Measurements from ENCODE around the gene SOX6. TPM values are rescaled to one million over a fixed set of nuclear protein-coding genes. Genes with fewer than 3 reads are reported as not detected.

Gene SOX6
- total RNA-seq, 2 experiments from 2014 or later: 0.20 TPM; not detected in 1

DNA sequence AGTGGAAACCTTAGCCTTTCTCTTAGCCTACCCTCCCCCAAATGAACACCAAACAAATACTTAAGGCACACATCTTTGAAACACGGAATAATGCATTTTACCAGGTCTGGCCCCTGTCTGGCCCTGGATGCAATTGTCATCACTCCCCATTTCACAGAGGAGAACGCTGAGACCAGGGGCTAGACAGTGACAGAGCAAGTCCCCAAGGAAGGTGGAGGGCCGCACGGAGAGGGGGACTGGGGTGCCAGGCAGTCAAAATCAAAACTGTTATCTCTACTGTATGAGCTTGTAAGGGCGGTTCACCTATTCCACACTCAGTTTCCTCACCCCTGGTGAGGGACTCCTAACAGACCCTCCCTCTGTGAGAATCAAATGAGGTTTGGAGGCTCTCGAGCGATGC lies 414.2 kb downstream of the SOX6 start:
- H3K4me3 ChIP-seq (ENCODE audit: low read length): no peak overlapping the region
- ChIA-PET CTCF (no interaction called here), POLR2A (no interaction called here)
- H3K36me3 Mint-ChIP-seq (ENCODE audit: low read depth): no peaks in the 10 kb centered on the region
- no peak overlapping the region for H3K4me3 Mint-ChIP-seq
- no peak overlapping the region for H3K27ac ChIP-seq (ENCODE audit: low read depth in 1 of 2, low read length in 2 of 2)
- H3K27me3 Mint-ChIP-seq: no peaks in the 10 kb centered on the region
- TF ChIP-seq, protein P1, sequence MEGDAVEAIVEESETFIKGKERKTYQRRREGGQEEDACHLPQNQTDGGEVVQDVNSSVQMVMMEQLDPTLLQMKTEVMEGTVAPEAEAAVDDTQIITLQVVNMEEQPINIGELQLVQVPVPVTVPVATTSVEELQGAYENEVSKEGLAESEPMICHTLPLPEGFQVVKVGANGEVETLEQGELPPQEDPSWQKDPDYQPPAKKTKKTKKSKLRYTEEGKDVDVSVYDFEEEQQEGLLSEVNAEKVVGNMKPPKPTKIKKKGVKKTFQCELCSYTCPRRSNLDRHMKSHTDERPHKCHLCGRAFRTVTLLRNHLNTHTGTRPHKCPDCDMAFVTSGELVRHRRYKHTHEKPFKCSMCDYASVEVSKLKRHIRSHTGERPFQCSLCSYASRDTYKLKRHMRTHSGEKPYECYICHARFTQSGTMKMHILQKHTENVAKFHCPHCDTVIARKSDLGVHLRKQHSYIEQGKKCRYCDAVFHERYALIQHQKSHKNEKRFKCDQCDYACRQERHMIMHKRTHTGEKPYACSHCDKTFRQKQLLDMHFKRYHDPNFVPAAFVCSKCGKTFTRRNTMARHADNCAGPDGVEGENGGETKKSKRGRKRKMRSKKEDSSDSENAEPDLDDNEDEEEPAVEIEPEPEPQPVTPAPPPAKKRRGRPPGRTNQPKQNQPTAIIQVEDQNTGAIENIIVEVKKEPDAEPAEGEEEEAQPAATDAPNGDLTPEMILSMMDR (IDR thresholded peaks at IDR 0.05): no peak
- no peaks in the 10 kb centered on the region for H3K36me3 ChIP-seq (ENCODE audit: insufficient read depth, low read length)
- intact Hi-C loops (cut with DNase I, micrococcal nuclease): loop anchor here in 1 of 2 experiments (10.0 kb wide), 1 partner anchor 673 kb away; no protein-coding TSS in a partner anchor
- ATAC-seq (ENCODE audit: poor library complexity) (no peak), DNase-seq (no peak)
- peaks cover 0 to 34% of the 10 kb centered on the region in 2 experiments for H3K9me3 ChIP-seq (ENCODE audit: control insufficient read depth in 1 of 2, insufficient read depth in 1 of 2, low read length in 2 of 2)
- no peaks in the 10 kb centered on the region for H3K4me1 ChIP-seq (ENCODE audit: insufficient read depth, low read length)
- H3K9me3 Mint-ChIP-seq: peaks cover 4% of the 10 kb centered on the region
- H3K4me1 Mint-ChIP-seq (ENCODE audit: low read depth): no peaks in the 10 kb centered on the region
- peaks cover 0 to 2% of the 10 kb centered on the region in 2 experiments for H3K27me3 ChIP-seq (ENCODE audit: control insufficient read depth in 1 of 2, insufficient read depth in 2 of 2, low read length in 2 of 2)
- H3K27ac Mint-ChIP-seq: no peak overlapping the region

DNA sequence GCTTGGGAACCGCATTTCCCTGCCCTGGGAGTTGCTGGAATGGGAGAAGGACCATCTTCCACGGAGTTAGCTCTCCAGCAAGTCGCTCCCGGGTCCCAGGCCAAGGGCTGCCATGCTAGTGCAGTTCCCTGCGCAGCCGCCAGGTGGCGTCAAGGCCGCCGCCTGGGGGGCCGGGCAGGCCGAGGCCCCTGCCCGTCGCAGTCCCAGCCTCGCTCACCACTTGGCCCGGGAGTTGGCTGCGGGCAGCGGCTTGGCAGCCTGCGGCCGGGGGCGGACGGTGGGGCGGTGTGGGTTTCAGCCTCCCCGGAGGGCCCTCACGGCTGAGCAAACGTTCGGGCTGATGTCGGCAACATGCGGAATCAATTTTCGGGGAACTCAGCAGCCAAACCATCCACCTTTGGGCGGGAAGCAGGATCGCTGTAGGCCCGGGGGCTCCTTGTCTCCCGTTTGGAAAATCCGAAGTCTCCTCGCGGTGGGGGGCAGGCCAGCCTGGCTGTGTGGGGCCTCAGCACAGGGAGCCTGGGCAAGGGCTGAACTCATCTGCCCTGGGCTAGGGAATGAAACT lies 415.1 kb downstream of the SOX6 start:
- TF ChIP-seq, protein P1 (IDR thresholded peaks at IDR 0.05): peak; percentile 36
- no peak for ATAC-seq (ENCODE audit: poor library complexity)
- no peak overlapping the region for H3K4me3 Mint-ChIP-seq

DNA sequence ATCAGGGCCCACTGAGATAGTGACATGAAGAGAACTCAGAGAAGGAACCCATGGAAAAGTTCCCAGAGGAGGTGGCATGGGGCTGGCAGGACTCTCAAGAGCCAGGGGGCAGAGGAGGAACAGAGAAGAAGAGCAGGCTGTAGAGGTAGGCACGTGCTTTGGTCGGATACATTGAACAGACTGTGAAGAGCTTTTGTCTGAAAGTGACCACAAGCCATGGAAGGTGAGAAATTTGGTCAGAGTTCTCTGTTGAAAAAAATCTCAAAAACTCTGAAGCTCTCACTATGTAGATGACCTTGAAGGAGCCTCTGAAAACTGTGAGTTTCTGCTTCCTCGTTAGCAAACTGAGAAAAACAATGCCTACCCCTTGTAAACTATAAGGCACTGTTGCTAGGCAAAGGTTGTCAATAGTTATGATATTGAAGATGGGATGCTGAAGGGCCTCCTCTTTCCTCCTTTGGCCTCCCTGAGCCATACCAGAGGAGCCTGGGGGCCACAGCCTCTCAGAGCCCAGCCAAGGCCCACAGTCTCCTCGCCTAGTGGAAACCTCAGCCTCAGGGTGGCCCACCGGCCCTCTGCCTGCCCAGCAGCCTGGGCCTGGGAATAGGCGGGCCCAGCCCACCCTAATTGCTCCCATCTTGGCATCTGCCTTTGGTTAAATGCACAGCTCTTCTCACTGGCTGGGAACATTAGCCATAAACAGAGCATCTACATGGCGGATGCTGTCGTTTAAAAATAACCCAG lies 415.7 kb downstream of the SOX6 start:
- Histone ChIP-seq H3K36me3 (ENCODE audit: insufficient read depth, low read length) (no peaks in the 10 kb centered on the region), H3K27ac (ENCODE audit: low read depth in 1 of 2, low read length in 2 of 2) (no peak overlapping the region), H3K4me1 (ENCODE audit: insufficient read depth, low read length) (no peaks in the 10 kb centered on the region), H3K4me3 (ENCODE audit: low read length) (no peak overlapping the region), H3K9me3 (ENCODE audit: control insufficient read depth in 1 of 2, insufficient read depth in 1 of 2, low read length in 2 of 2) (peaks cover 0 to 34% of the 10 kb centered on the region in 2 experiments), H3K27me3 (ENCODE audit: control insufficient read depth in 1 of 2, insufficient read depth in 2 of 2, low read length in 2 of 2) (peaks cover 0 to 2% of the 10 kb centered on the region in 2 experiments)
- Mint-ChIP-seq H3K4me3 (no peak overlapping the region), H3K27ac (no peak overlapping the region), H3K4me1 (ENCODE audit: low read depth) (no peaks in the 10 kb centered on the region), H3K36me3 (ENCODE audit: low read depth) (no peaks in the 10 kb centered on the region), H3K9me3 (no peaks in the 10 kb centered on the region), H3K27me3 (no peaks in the 10 kb centered on the region)
- ChIA-PET CTCF (no interaction called here), POLR2A (no interaction called here)
- ATAC-seq (ENCODE audit: poor library complexity) (no peak), DNase-seq (no peak)
- intact Hi-C loops (cut with DNase I, micrococcal nuclease): loop anchor here in 1 of 2 experiments (10.0 kb wide), 1 partner anchor 674 kb away; no protein-coding TSS in a partner anchor
- TF ChIP-seq, protein P1 (IDR thresholded peaks at IDR 0.05): no peak

More for the DNA sequence above, 415.1 kb downstream of the SOX6 start:
- no peaks in the 10 kb centered on the region for H3K27me3 Mint-ChIP-seq
- Histone ChIP-seq H3K27ac (ENCODE audit: low read depth in 1 of 2, low read length in 2 of 2) (no peak overlapping the region), H3K4me1 (ENCODE audit: insufficient read depth, low read length) (no peaks in the 10 kb centered on the region), H3K4me3 (ENCODE audit: low read length) (no peak overlapping the region), H3K9me3 (ENCODE audit: control insufficient read depth in 1 of 2, insufficient read depth in 1 of 2, low read length in 2 of 2) (peaks cover 0 to 34% of the 10 kb centered on the region in 2 experiments), H3K36me3 (ENCODE audit: insufficient read depth, low read length) (no peaks in the 10 kb centered on the region), H3K27me3 (ENCODE audit: control insufficient read depth in 1 of 2, insufficient read depth in 2 of 2, low read length in 2 of 2) (peaks cover 0 to 2% of the 10 kb centered on the region in 2 experiments)
- H3K27ac Mint-ChIP-seq: no peak overlapping the region
- ChIA-PET CTCF (no interaction called here), POLR2A (no interaction called here)
- intact Hi-C loops (cut with DNase I, micrococcal nuclease): loop anchor here in 1 of 2 experiments (10.0 kb wide), 1 partner anchor 674 kb away; no protein-coding TSS in a partner anchor
- H3K9me3 Mint-ChIP-seq: no peaks in the 10 kb centered on the region
- peak in 2 of 14 experiments; percentile 6 to 16 for DNase-seq
- no peaks in the 10 kb centered on the region for H3K4me1 Mint-ChIP-seq (ENCODE audit: low read depth)
- H3K36me3 Mint-ChIP-seq (ENCODE audit: low read depth): no peaks in the 10 kb centered on the region
